GM18505 (cell line): ENCODE results near the gene APLF.
A peak's percentile ranks its signal among the peaks of the same experiment; 100 is the strongest.

Experiments
- ATAC-seq: cut with Tn5 transposase; IDR thresholded peaks from one replicate; pipeline ENCODE4 v1.9.1; 2021; ENCODE audit not compliant: unreplicated experiment
- POLR2A ChIP-seq: IDR thresholded peaks from 4 replicates; pipeline ENCODE4 v1.6.1; 2011; ENCODE audit warnings: borderline replicate concordance; ENCODE audit not compliant: insufficient read depth, insufficient read length; ENCODE audit errors: extremely low read depth

APLF gene

GRCh38 chr2:68467077-68467960, at the start of gene APLF, which contains the start of gene FBXO48:
Gene APLF (plus strand): TSS chr2:68467585. CDS start chr2:68467732, 147 bp downstream.
Gene FBXO48 (minus strand): TSS chr2:68467294. CDS start chr2:68465145, 2,149 bp downstream.
- TF ChIP-seq POLR2A = peak; percentile 75
- ATAC-seq = peak; percentile 90

DNA sequence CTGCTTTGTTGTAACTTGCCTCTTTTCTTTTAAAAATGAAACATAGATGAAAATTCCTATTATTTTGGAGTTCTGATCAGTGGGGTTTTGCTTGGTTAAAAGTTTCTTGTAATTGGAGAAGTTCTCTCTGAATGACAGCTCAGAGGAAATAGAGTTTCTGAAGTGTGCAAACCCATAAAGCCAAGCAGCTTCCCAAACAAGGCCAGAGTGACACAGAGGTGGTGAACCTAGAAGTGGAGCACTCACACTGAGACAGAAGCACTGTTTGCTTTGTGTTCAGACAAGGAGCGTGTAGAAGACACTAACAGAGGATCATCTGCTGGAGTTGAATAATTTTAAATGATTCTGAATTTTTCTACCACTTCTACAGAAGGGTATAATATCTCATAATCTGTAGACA, 49.5 kb upstream of the APLF start:
- no peak for ATAC-seq
- TF ChIP-seq POLR2A = no peak

- TF ChIP-seq POLR2A = no peak
- no peak for ATAC-seq
Measured at GRCh38 chr2:68418419-68418818, 49.0 kb upstream of the APLF start.

DNA sequence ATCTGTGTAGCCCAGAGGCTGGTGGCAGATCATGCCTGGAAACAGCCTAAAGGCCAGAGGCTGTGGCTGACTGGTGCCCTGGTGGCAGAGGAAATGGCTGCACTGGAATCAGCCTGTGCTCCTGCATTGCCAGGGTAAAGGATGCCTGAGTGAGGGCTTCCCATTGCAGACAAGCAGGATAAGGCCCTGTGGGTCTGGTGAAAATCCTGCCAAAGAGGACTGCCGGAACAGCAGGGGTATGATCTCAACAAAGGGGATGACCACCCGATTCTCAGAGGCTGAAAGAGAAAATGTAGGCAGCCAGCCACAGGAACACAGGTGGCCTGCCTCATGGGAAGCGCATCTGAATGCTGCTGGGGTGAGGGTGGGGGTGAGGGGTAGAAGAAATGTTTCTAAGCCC, 48.5 kb upstream of the APLF start:
- ATAC-seq = no peak

GRCh38 chr2:68420254-68420910, 47.0 kb upstream of the APLF start:
- no peak for TF ChIP-seq POLR2A
- ATAC-seq = no peak

More for the DNA sequence above, 48.5 kb upstream of the APLF start:
- no peak for TF ChIP-seq POLR2A

DNA sequence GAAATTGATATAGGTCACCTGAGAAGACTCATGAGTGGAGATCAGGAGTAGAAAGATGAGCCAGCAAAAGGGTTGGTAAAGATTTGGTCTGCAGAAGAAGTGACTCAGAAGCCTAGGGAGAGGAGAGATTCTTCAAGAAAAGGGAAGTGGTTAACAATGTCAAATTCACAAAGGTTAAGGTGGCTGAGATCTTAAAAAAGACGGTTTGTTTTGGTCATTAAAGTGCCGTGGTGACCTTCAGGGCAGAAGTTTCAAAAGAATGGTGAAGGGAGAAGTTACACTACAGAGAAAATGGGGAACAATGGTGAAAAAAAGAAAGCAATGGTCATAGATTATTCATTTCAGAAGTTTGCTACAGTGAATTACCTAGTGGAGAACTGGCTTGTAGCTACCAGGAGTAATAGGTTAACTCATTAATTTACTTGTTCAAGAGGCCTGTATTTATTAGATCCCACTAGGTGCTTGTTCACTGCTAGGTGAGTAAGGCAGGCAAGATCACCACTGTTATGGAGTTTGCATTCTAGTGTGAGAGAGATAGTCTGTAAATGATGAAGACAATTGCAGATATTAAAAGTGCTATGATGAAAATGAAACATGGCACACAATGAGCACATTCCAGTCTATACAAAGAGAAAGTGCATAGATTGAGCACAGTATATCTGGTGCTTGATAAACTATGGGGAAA, 43.3 kb upstream of the APLF start:
- peak; percentile 85 for ATAC-seq
- no peak for TF ChIP-seq POLR2A

DNA sequence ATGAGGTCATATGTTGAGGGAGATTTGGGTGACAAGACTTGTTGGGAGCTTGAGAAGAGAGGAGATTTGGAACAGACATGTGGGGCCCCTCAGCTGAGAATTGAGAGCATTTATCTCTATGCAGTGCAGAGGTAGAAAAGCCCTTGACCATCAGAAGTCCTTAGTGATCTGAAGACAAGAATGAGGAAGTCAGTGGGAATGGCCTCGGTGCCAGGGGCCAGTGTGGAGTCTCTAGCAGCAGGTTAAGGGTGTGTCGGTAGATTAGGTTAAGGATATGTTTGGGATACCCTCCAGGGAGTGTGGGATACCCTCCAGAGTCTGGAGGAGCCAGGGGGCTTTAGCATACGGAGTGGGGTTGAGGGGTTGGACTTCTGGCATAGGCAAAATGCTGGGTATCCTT, 41.9 kb upstream of the APLF start:
- TF ChIP-seq POLR2A = no peak
- ATAC-seq = no peak

DNA sequence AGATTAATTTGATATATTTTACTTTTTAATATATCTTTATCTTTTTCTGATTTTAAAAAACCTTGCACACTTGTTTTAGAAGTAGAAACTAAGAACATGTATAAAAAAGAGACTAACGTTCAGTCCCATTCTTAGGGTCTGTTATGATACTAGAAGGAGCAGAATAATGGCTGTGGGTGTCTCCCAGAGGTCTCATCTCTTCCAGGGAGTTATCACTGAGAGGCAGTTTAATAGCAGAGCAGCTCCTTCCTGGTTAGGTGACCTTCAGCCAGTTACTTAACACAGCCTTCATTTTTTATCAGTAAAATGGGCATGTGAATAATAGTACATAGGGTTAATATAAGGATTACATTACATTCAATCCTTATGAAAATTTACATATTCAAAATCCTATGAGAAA, 40.9 kb upstream of the APLF start:
- no peak for ATAC-seq
- TF ChIP-seq POLR2A = no peak

DNA sequence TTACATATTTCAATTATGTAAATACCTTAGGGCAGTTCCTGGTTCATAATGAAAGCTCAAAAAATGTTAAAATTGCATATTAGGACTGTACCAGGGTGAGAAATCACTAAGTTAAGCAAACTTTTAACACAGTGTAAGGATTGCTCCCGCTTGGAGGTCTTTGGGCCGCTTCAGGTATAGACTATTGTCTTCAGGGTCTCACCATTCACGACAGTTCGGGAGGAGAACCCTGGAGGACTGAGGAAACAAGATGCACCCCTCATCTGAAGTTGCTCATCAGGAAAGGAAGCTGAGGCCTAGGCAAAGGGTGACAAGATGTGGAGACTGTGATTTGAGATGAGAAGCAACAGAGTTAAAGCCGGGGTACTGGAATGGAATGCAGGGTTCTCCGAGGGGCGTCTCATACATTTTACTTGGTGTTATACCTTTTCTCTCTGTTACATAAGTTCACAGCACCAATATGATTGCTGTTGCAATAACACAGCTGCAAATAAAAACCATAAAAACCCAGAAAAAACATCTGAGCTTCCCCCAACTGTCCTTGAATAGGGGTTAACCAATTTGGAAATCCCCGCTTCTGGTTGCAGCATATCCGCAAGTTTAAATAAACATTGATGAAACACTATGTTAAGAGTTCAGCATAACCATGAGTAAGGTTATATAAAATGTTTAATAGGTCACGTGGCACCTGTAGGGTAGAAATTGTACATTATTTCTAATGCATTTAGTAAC, 40.4 kb upstream of the APLF start:
- ATAC-seq = no peak
- no peak for TF ChIP-seq POLR2A

GRCh38 chr2:68428126-68428525, 39.3 kb upstream of the APLF start:
- TF ChIP-seq POLR2A = no peak
- no peak for ATAC-seq

GRCh38 chr2:68428746-68429145, 38.6 kb upstream of the APLF start:
- no peak for TF ChIP-seq POLR2A
- ATAC-seq = no peak

DNA sequence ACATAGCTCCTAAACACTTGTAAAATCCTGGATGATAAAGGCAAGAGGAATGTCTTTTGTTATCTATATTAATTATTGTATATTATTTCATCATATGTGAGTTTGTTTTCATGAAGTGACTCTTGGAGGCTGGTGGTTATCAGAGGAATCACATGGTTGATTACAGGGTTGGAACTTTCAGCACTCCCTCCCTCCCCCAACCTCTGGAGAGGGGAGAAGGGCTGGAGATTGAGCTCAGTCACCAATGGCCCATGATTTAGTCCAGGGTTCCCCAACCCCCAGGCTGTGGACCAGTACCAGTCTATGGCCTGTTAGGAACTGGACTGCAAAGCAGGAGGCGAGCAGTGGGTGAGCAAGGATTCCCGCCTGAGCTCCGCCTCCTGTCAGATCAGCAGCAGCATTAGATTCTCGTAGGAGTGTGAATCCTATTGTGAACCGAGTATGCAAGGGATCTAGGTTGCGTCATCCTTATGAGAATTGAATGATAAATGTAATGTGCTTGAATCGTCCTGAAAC, 38.0 kb upstream of the APLF start:
- TF ChIP-seq POLR2A = no peak
- ATAC-seq = no peak
